ENCODE data around the gene IGFL2.
"Not testable (repeated sequence)": the region's sequence is repeated elsewhere in the genome, so short reads cannot be mapped to it uniquely, and the experiment has no call there.

The IGFL2 gene

GRCh38 chr19:46182476-46182875 is 34.4 kb downstream of the IGFL2 start:
- DNase-seq (ENCODE audit: low read depth, low spot score): no peak
- H3K4me3 ChIP-seq (ENCODE audit: insufficient read length, low read depth): no peak overlapping the region

DNA sequence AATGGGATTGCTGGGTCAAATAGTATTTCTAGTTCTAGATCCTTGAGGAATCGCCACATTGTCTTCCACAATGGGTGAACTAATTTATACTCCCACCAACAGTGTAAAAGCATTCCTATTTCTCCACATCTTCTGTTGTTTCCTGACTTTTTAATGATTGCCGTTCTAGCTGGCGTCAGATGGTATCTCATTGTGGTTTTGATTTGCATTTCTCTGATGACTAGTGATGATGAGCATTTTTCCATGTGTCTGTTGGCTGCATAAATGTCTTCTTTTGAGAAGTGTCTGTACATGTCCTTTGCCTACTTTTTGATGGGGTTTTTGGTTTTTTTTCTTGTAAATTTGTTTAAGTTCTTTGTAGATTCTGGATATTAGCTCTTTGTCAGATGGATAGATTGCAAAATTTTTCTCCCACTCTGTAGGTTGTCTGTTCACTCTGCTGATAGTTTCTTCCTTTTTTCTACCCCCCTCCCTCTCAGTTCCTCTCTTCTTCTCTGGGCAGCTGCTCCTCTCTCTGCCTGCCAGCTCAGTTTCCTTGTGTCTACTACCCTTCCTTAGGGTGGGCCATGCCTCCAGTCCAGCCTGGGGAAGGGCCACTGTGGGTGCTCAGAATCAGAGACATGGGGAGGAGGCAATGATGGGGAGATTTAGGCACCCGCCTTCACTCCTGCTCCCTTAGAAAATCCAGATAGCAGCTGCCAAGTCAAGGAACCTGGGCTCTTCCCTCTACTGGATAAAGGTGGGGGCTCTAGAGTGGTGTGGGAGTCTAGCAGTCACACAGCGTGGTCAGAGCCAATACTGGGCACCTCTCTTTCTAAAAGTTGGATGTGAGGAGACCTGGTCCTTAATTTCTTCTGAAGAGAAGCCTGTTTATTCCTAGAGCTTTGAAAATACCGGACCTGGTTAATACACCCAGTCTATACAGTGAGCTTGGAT is 37.0 kb downstream of the IGFL2 start:
- H3K36me3 ChIP-seq (ENCODE audit: insufficient read depth, insufficient read length, low read length); H3K9ac ChIP-seq (ENCODE audit: insufficient read length, low read depth); H3K4me3 ChIP-seq (ENCODE audit: insufficient read length, low read depth); H3K27me3 ChIP-seq (ENCODE audit: insufficient read depth, insufficient read length); H3K9me3 ChIP-seq (ENCODE audit: insufficient read depth, low read length); DNase-seq (ENCODE audit: low read depth, low spot score); H3K4me1 ChIP-seq (ENCODE audit: insufficient read depth, insufficient read length): not testable (repeated sequence)

More at GRCh38 chr19:46182476-46182875, 34.4 kb downstream of the IGFL2 start:
- Histone ChIP-seq H3K4me1 (ENCODE audit: insufficient read depth, insufficient read length) (no peaks in the 10 kb centered on the region), H3K27me3 (ENCODE audit: insufficient read depth, insufficient read length) (no peaks in the 10 kb centered on the region), H3K36me3 (ENCODE audit: insufficient read depth, insufficient read length, low read length) (no peaks in the 10 kb centered on the region), H3K9ac (ENCODE audit: insufficient read length, low read depth) (no peak overlapping the region), H3K9me3 (ENCODE audit: insufficient read depth, low read length) (no peaks in the 10 kb centered on the region)
- TF ChIP-seq YY1 (IDR thresholded peaks at IDR 0.05; ENCODE audit: insufficient read depth, insufficient read length): no peak
- TF ChIP-seq ZNF274 (IDR thresholded peaks at IDR 0.05; ENCODE audit: low read depth, low read length): no peak
- TF ChIP-seq SUZ12 (IDR thresholded peaks at IDR 0.05; ENCODE audit: extremely low read depth, insufficient read depth, insufficient read length): no peak

- H3K9ac ChIP-seq (ENCODE audit: insufficient read length, low read depth): no peak overlapping the region
These were observed 38.2 kb downstream of the IGFL2 start for GRCh38 chr19:46186101-46186716.

DNA sequence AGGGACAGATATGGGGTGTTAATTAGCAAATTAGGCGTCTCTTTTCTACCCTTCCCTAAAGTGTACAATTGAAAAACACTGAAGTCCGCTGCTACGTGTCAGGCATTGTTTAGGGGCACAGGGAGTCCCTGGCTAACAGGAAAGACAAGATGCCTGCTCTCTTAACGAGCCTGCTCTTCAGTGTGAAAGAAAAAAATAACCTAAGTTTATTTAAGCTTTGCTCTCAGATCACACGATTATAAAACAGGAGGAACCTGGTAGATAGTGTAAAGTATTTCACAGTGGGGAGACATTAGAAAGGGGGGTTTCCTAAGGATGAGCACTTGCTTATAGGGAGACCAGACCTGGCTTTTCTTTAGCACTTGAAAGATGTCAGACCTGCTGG is 38.7 kb downstream of the IGFL2 start:
- Histone ChIP-seq H3K9me3 (ENCODE audit: insufficient read depth, low read length) (no peaks in the 10 kb centered on the region), H3K36me3 (ENCODE audit: insufficient read depth, insufficient read length, low read length) (no peaks in the 10 kb centered on the region), H3K9ac (ENCODE audit: insufficient read length, low read depth) (no peak overlapping the region), H3K27me3 (ENCODE audit: insufficient read depth, insufficient read length) (no peaks in the 10 kb centered on the region), H3K4me3 (ENCODE audit: insufficient read length, low read depth) (no peak overlapping the region), H3K4me1 (ENCODE audit: insufficient read depth, insufficient read length) (no peaks in the 10 kb centered on the region)
- no peak for TF ChIP-seq ZNF274 (IDR thresholded peaks at IDR 0.05; ENCODE audit: low read depth, low read length)
- no peak for TF ChIP-seq YY1 (IDR thresholded peaks at IDR 0.05; ENCODE audit: insufficient read depth, insufficient read length)
- TF ChIP-seq SUZ12 (IDR thresholded peaks at IDR 0.05; ENCODE audit: extremely low read depth, insufficient read depth, insufficient read length): no peak
- no peak for DNase-seq (ENCODE audit: low read depth, low spot score)

More at GRCh38 chr19:46186101-46186716, 38.2 kb downstream of the IGFL2 start:
- no peaks in the 10 kb centered on the region for H3K36me3 ChIP-seq (ENCODE audit: insufficient read depth, insufficient read length, low read length)
- H3K9me3 ChIP-seq (ENCODE audit: insufficient read depth, low read length): no peaks in the 10 kb centered on the region
- no peak overlapping the region for H3K4me3 ChIP-seq (ENCODE audit: insufficient read length, low read depth)
- H3K27me3 ChIP-seq (ENCODE audit: insufficient read depth, insufficient read length): no peaks in the 10 kb centered on the region
- H3K4me1 ChIP-seq (ENCODE audit: insufficient read depth, insufficient read length): no peaks in the 10 kb centered on the region
- TF ChIP-seq SUZ12 (IDR thresholded peaks at IDR 0.05; ENCODE audit: extremely low read depth, insufficient read depth, insufficient read length): no peak
- TF ChIP-seq YY1 (IDR thresholded peaks at IDR 0.05; ENCODE audit: insufficient read depth, insufficient read length): no peak
- no peak for TF ChIP-seq ZNF274 (IDR thresholded peaks at IDR 0.05; ENCODE audit: low read depth, low read length)
- no peak for DNase-seq (ENCODE audit: low read depth, low spot score)

DNA sequence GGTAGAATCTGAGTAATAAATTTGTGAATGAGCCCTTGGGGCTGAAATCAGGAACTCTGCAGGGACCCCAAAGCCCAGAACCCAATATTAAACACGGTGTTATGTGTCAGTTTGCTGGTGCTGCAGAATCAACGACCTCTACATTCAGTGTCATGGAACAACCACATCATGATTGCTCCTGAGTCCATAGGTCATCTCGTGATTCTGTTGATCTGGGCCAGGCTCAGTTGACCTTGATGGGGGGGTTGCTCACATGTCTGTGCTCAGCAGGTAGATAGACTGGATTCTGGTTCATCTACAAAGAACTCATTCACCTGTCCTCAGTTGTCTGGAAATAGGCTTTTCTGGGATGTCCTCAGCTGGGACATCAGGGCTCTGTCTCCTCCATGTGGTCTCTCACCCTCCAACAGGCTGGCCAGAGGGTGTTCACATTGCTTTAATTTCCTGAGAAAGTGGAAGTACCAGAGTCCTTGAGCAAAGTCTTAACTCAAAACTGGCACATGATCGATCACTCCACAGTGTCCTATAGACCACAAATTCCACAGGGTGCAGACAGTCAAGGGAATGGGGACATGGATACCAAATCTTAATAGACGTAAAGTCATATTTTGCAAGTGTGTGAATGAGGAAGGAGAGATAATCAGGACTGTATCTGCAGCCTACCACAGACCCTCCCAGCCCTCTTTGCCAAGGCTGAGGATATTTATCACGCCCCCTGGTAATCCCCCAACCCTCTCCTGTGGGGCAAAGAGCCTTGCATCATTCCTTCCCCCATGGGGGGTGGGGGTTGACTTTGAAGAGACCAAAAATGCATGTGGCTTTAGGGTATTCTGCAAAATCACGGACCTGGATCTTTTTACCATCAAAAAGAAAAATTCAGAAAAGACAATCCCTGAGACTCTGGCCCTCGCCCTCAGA is 42.2 kb downstream of the IGFL2 start:
- no peak for DNase-seq (ENCODE audit: low read depth, low spot score)
- Histone ChIP-seq H3K4me3 (ENCODE audit: insufficient read length, low read depth) (no peak overlapping the region), H3K9me3 (ENCODE audit: insufficient read depth, low read length) (no peaks in the 10 kb centered on the region), H3K9ac (ENCODE audit: insufficient read length, low read depth) (no peak overlapping the region), H3K36me3 (ENCODE audit: insufficient read depth, insufficient read length, low read length) (no peaks in the 10 kb centered on the region), H3K27me3 (ENCODE audit: insufficient read depth, insufficient read length) (no peaks in the 10 kb centered on the region), H3K4me1 (ENCODE audit: insufficient read depth, insufficient read length) (no peaks in the 10 kb centered on the region)
- TF ChIP-seq ZNF274 (IDR thresholded peaks at IDR 0.05; ENCODE audit: low read depth, low read length) (no peak), YY1 (IDR thresholded peaks at IDR 0.05; ENCODE audit: insufficient read depth, insufficient read length) (no peak), SUZ12 (IDR thresholded peaks at IDR 0.05; ENCODE audit: extremely low read depth, insufficient read depth, insufficient read length) (no peak)

DNA sequence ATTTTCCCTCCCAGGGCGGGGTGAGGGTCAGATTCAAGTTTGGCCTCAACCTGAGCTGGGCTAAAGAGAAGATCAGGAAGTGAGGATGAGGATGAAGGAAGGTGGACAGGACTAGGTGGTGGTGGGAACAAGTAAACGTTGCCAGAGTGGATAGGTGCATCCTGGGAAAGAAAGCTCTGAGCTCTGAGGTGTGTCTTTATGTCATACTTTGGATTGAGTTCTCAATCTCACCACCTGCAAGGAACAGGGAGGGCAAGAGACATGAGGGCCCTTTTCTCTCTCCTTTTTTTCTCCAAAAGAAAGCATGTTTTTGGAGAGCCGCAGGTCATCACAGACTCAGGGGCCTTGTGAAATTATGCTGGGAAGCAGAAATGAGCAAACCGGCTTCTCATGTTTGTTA is 43.3 kb downstream of the IGFL2 start:
- Histone ChIP-seq H3K27me3 (ENCODE audit: insufficient read depth, insufficient read length) (no peaks in the 10 kb centered on the region), H3K4me3 (ENCODE audit: insufficient read length, low read depth) (no peak overlapping the region), H3K36me3 (ENCODE audit: insufficient read depth, insufficient read length, low read length) (no peaks in the 10 kb centered on the region), H3K9me3 (ENCODE audit: insufficient read depth, low read length) (no peaks in the 10 kb centered on the region), H3K4me1 (ENCODE audit: insufficient read depth, insufficient read length) (no peaks in the 10 kb centered on the region), H3K9ac (ENCODE audit: insufficient read length, low read depth) (no peak overlapping the region)
- no peak for DNase-seq (ENCODE audit: low read depth, low spot score)
- TF ChIP-seq SUZ12 (IDR thresholded peaks at IDR 0.05; ENCODE audit: extremely low read depth, insufficient read depth, insufficient read length): no peak
- no peak for TF ChIP-seq YY1 (IDR thresholded peaks at IDR 0.05; ENCODE audit: insufficient read depth, insufficient read length)
- no peak for TF ChIP-seq ZNF274 (IDR thresholded peaks at IDR 0.05; ENCODE audit: low read depth, low read length)

All from NT2/D1 (cell line).